ENCODE measurements around the gene ANKRD28. TPM values are rescaled to one million over a fixed set of nuclear protein-coding genes. Genes with fewer than 3 reads are reported as not detected.

ANKRD28 gene
- total RNA-seq, 1 experiment from 2014 or later = 83.0 TPM

- H3K9me3 ChIP-seq (replicated peaks) = no peaks in the 10 kb centered on the region
- DNase-seq (ENCODE audit: low read depth in 1 of 2, low spot score in 2 of 2) = no peak
- no peak overlapping the region for H3K27ac ChIP-seq
- H3K4me3 ChIP-seq = no peak overlapping the region
- peaks cover 93% of the 10 kb centered on the region for H3K36me3 ChIP-seq
- H3K4me1 ChIP-seq (replicated peaks) = no peaks in the 10 kb centered on the region
- no peaks in the 10 kb centered on the region for H3K27me3 ChIP-seq (replicated peaks)
These were observed 115.1 kb downstream of the ANKRD28 start for GRCh38 chr3:15682561-15683185.

- H3K9me3 ChIP-seq (replicated peaks) = no peaks in the 10 kb centered on the region
- no peak for DNase-seq (ENCODE audit: low read depth in 1 of 2, low spot score in 2 of 2)
- H3K4me1 ChIP-seq (replicated peaks) = no peaks in the 10 kb centered on the region
- no peak overlapping the region for H3K27ac ChIP-seq
- H3K27me3 ChIP-seq (replicated peaks) = no peaks in the 10 kb centered on the region
- H3K4me3 ChIP-seq = no peak overlapping the region
- H3K36me3 ChIP-seq = peaks cover 93% of the 10 kb centered on the region
These were observed 116.1 kb downstream of the ANKRD28 start for GRCh38 chr3:15681668-15682067.

- H3K27ac ChIP-seq = no peak overlapping the region
- no peak overlapping the region for H3K4me3 ChIP-seq
- no peak for DNase-seq (ENCODE audit: low read depth in 1 of 2, low spot score in 2 of 2)
- H3K9me3 ChIP-seq (replicated peaks) = no peaks in the 10 kb centered on the region
- H3K36me3 ChIP-seq = peaks cover 93% of the 10 kb centered on the region
- H3K27me3 ChIP-seq (replicated peaks) = no peaks in the 10 kb centered on the region
- no peaks in the 10 kb centered on the region for H3K4me1 ChIP-seq (replicated peaks)
These were observed 118.5 kb downstream of the ANKRD28 start for GRCh38 chr3:15679306-15679705.

GRCh38 chr3:15676259-15676658, 121.5 kb downstream of the ANKRD28 start:
- Histone ChIP-seq H3K4me3 (no peak overlapping the region), H3K27me3 (replicated peaks) (no peaks in the 10 kb centered on the region), H3K9me3 (replicated peaks) (no peaks in the 10 kb centered on the region), H3K27ac (no peak overlapping the region), H3K4me1 (replicated peaks) (no peaks in the 10 kb centered on the region), H3K36me3 (peaks cover 93% of the 10 kb centered on the region)
- no peak for DNase-seq (ENCODE audit: low read depth in 1 of 2, low spot score in 2 of 2)

GRCh38 chr3:15673536-15673935, 124.2 kb downstream of the ANKRD28 start:
- DNase-seq (ENCODE audit: low read depth in 1 of 2, low spot score in 2 of 2) = no peak
- no peak overlapping the region for H3K27ac ChIP-seq
- no peaks in the 10 kb centered on the region for H3K27me3 ChIP-seq (replicated peaks)
- H3K36me3 ChIP-seq = peaks cover 97% of the 10 kb centered on the region
- H3K4me3 ChIP-seq = no peak overlapping the region
- H3K9me3 ChIP-seq (replicated peaks) = no peaks in the 10 kb centered on the region
- H3K4me1 ChIP-seq (replicated peaks) = no peaks in the 10 kb centered on the region

GRCh38 chr3:15667484-15667883, 130.3 kb downstream of the ANKRD28 start:
- Histone ChIP-seq H3K36me3 (peaks cover 52% of the 10 kb centered on the region), H3K4me3 (no peak overlapping the region), H3K4me1 (replicated peaks) (no peaks in the 10 kb centered on the region), H3K27ac (no peak overlapping the region), H3K9me3 (replicated peaks) (no peaks in the 10 kb centered on the region), H3K27me3 (replicated peaks) (no peaks in the 10 kb centered on the region)
- no peak for DNase-seq (ENCODE audit: low read depth in 1 of 2, low spot score in 2 of 2)

GRCh38 chr3:15666277-15666676, 131.5 kb downstream of the ANKRD28 start:
- DNase-seq (ENCODE audit: low read depth in 1 of 2, low spot score in 2 of 2) = no peak
- Histone ChIP-seq H3K4me3 (no peak overlapping the region), H3K27me3 (replicated peaks) (no peaks in the 10 kb centered on the region), H3K36me3 (peaks cover 40% of the 10 kb centered on the region), H3K9me3 (replicated peaks) (no peaks in the 10 kb centered on the region), H3K27ac (no peak overlapping the region), H3K4me1 (replicated peaks) (no peaks in the 10 kb centered on the region)

GRCh38 chr3:15665510-15666150, 132.1 kb downstream of the ANKRD28 start:
- Histone ChIP-seq H3K4me1 (replicated peaks) (no peaks in the 10 kb centered on the region), H3K9me3 (replicated peaks) (no peaks in the 10 kb centered on the region), H3K27me3 (replicated peaks) (no peaks in the 10 kb centered on the region), H3K36me3 (peaks cover 34% of the 10 kb centered on the region), H3K4me3 (no peak overlapping the region), H3K27ac (no peak overlapping the region)
- DNase-seq (ENCODE audit: low read depth in 1 of 2, low spot score in 2 of 2) = no peak

- Histone ChIP-seq H3K9me3 (replicated peaks) (no peaks in the 10 kb centered on the region), H3K4me3 (no peak overlapping the region), H3K27me3 (replicated peaks) (no peaks in the 10 kb centered on the region), H3K27ac (no peak overlapping the region), H3K4me1 (replicated peaks) (no peaks in the 10 kb centered on the region), H3K36me3 (peaks cover 20% of the 10 kb centered on the region)
- no peak for DNase-seq (ENCODE audit: low read depth in 1 of 2, low spot score in 2 of 2)
These were observed 133.6 kb downstream of the ANKRD28 start for GRCh38 chr3:15664144-15664543.

GRCh38 chr3:15660055-15660935, 137.5 kb downstream of the ANKRD28 start:
- Histone ChIP-seq H3K27ac (no peak overlapping the region), H3K36me3 (no peaks in the 10 kb centered on the region), H3K27me3 (replicated peaks) (no peaks in the 10 kb centered on the region), H3K4me3 (no peak overlapping the region), H3K9me3 (replicated peaks) (peaks cover 6% of the 10 kb centered on the region; the same call in 1 of the 2 replicates), H3K4me1 (replicated peaks) (no peaks in the 10 kb centered on the region)
- DNase-seq (ENCODE audit: low read depth in 1 of 2, low spot score in 2 of 2) = no peak

GRCh38 chr3:15659254-15659975, 138.4 kb downstream of the ANKRD28 start:
- peaks cover 6% of the 10 kb centered on the region; the same call in 1 of the 2 replicates for H3K9me3 ChIP-seq (replicated peaks)
- no peak overlapping the region for H3K4me3 ChIP-seq
- no peak overlapping the region for H3K27ac ChIP-seq
- no peaks in the 10 kb centered on the region for H3K27me3 ChIP-seq (replicated peaks)
- H3K4me1 ChIP-seq (replicated peaks) = 0 out of 2 replicates have a peak, but pooled peaks cover 4% of the 10 kb centered on the region
- no peaks in the 10 kb centered on the region for H3K36me3 ChIP-seq
- DNase-seq (ENCODE audit: low read depth in 1 of 2, low spot score in 2 of 2) = no peak

- DNase-seq (ENCODE audit: low read depth in 1 of 2, low spot score in 2 of 2) = no peak
- Histone ChIP-seq H3K27me3 (replicated peaks) (no peaks in the 10 kb centered on the region), H3K9me3 (replicated peaks) (peaks cover 6% of the 10 kb centered on the region; the same call in 1 of the 2 replicates), H3K4me3 (no peak overlapping the region), H3K4me1 (replicated peaks) (peaks cover 7% of the 10 kb centered on the region; the same call in 1 of the 2 replicates), H3K27ac (no peak overlapping the region), H3K36me3 (no peaks in the 10 kb centered on the region)
These were observed 140.8 kb downstream of the ANKRD28 start for GRCh38 chr3:15657016-15657415.

- H3K4me3 ChIP-seq = no peak overlapping the region
- H3K9me3 ChIP-seq (replicated peaks) = peaks cover 6% of the 10 kb centered on the region; the same call in 1 of the 2 replicates
- no peak for DNase-seq (ENCODE audit: low read depth in 1 of 2, low spot score in 2 of 2)
- no peak overlapping the region for H3K27ac ChIP-seq
- no peaks in the 10 kb centered on the region for H3K27me3 ChIP-seq (replicated peaks)
- H3K4me1 ChIP-seq (replicated peaks) = peaks cover 7% of the 10 kb centered on the region; the same call in 1 of the 2 replicates
- H3K36me3 ChIP-seq = no peaks in the 10 kb centered on the region
These were observed 141.4 kb downstream of the ANKRD28 start for GRCh38 chr3:15656342-15656741.
